ENCODE results near the gene PARP11. TPM values are rescaled to one million over a fixed set of nuclear protein-coding genes. Genes with fewer than 3 reads are reported as not detected.
A peak's percentile ranks its signal among the peaks of the same experiment; 100 is the strongest.

PARP11 gene
- total and polyA plus RNA-seq, 2 of the 8 experiments (the other 6 are each of a cell fraction or from before 2014, with no cell fraction given): 4.2 to 13.3 TPM

GRCh38 chr12:3833670-3834310 lies 39.4 kb downstream of the PARP11 start:
- Histone ChIP-seq H3K9ac (replicated peaks in 1 of 4; ENCODE audit: extremely low read depth in 1 of 4, low read depth in 3 of 4, low read length in 3 of 4) (no peak overlapping the region), H2AK5ac (ENCODE audit: low read depth, low read length) (no peak overlapping the region), H4K20me1 (replicated peaks in 1 of 2; ENCODE audit: control insufficient read depth in 1 of 2, insufficient read depth in 2 of 2, low read length in 2 of 2) (no peaks in the 10 kb centered on the region), H3K79me2 (ENCODE audit: control insufficient read depth in 1 of 2, insufficient read depth in 2 of 2, low read length in 2 of 2) (peaks cover 0 to 14% of the 10 kb centered on the region in 2 experiments; a peak in 1 of 4 replicates), H3K79me1 (ENCODE audit: low read depth, low read length) (no peaks in the 10 kb centered on the region), H3K4me2 (ENCODE audit: insufficient read depth in 1 of 2, low read depth in 2 of 2, low read length in 2 of 2) (no peak overlapping the region), H4K8ac (ENCODE audit: extremely low read depth, insufficient read depth, low read length) (no peak overlapping the region), H3K23me2 (ENCODE audit: low read depth, low read length) (no peaks in the 10 kb centered on the region), H3K14ac (ENCODE audit: insufficient read length) (no peak overlapping the region), H2BK120ac (replicated peaks; ENCODE audit: low read depth, low read length) (no peak overlapping the region), H3K4ac (replicated peaks; ENCODE audit: insufficient read length, low read depth, low read length) (no peak overlapping the region), H3K18ac (ENCODE audit: extremely low read depth, low read length) (no peak overlapping the region), H3K27ac (ENCODE audit: low read depth, low read length) (no peak overlapping the region), H2BK15ac (ENCODE audit: low read length) (no peak overlapping the region), H3K23ac (ENCODE audit: insufficient read length) (no peak overlapping the region), H3K4me3 (ENCODE audit: extremely low read depth in 1 of 4, insufficient read depth in 2 of 4, low read depth in 3 of 4, low read length in 4 of 4) (no peak overlapping the region), H3K4me1 (replicated peaks in 1 of 4; ENCODE audit: control insufficient read depth in 3 of 4, insufficient read depth in 4 of 4, low read length in 3 of 4) (peaks cover 0 to 7% (median 2%) of the 10 kb centered on the region in 4 experiments; a peak in 5 of 7 replicates), H4K91ac (replicated peaks; ENCODE audit: insufficient read length, low read length) (no peak overlapping the region), H2AFZ (ENCODE audit: low read length) (no peak overlapping the region), H3K56ac (replicated peaks; ENCODE audit: insufficient read length, low read depth, low read length) (no peak overlapping the region), H3K9me3 (ENCODE audit: insufficient read depth in 2 of 2, low read depth in 1 of 2, low read length in 1 of 2) (peaks cover 0 to 2% of the 10 kb centered on the region in 2 experiments; a peak in 1 of 4 replicates), H3K36me3 (ENCODE audit: control insufficient read depth in 2 of 4, insufficient read depth in 4 of 4, low read length in 3 of 4) (peaks cover 0 to 2% (median 0%) of the 10 kb centered on the region in 4 experiments; a peak in 1 of 8 replicates), H2BK20ac (ENCODE audit: low read length) (no peak overlapping the region), H2BK12ac (ENCODE audit: low read depth, low read length) (no peak overlapping the region), H3K27me3 (replicated peaks in 1 of 4; ENCODE audit: control insufficient read depth in 3 of 4, extremely low read depth in 1 of 4, insufficient read depth in 3 of 4, low read length in 3 of 4) (no peaks in the 10 kb centered on the region), H2BK5ac (ENCODE audit: low read depth, low read length) (no peak overlapping the region), H4K5ac (ENCODE audit: insufficient read length, low read depth, low read length) (no peak overlapping the region)
- POLR2A ChIA-PET (ENCODE audit: partially characterized antibody): interaction anchor here (0.6 kb wide), 2 partner anchors 17 to 358 kb away, joined by 3 read pairs; no protein-coding TSS in a partner anchor
- CTCF ChIA-PET (ENCODE audit: partially characterized antibody): interaction anchor here (0.6 to 2.7 kb wide), 15 partner anchors 8 to 533 kb away, joined by 3 to 15 read pairs (median 3); no protein-coding TSS in a partner anchor
- TF ChIP-seq CTCF (IDR thresholded peaks at IDR 0.05; ENCODE audit: control extremely low read depth in 1 of 3, insufficient read depth in 1 of 3, low read depth in 1 of 3, low read length in 3 of 3) (peak; percentile 17 to 32 (median 19); a peak in 3 of 4 replicates), RAD21 (IDR thresholded peaks at IDR 0.05 in 1 of 2, conservative IDR thresholded peaks at IDR 0.05 in 1 of 2; ENCODE audit: low read depth in 2 of 2, low read length in 2 of 2) (peak; percentile 35 to 37), EP300 (IDR thresholded peaks at IDR 0.05; ENCODE audit: borderline replicate concordance in 1 of 2, low read depth in 2 of 2, low read length in 2 of 2) (no peak), CEBPB (IDR thresholded peaks at IDR 0.05; ENCODE audit: low read depth, low read length) (no peak)
- DNase-seq (ENCODE audit: low read depth in 1 of 2, low spot score in 2 of 2): no peak
- FAIRE-seq: no peak
- WGBS, 2 experiments (ENCODE audit: extremely low coverage in 1 of 2, insufficient coverage in 1 of 2, insufficient read length in 1 of 2, insufficient replicate concordance in 2 of 2, low coverage in 1 of 2, low lambda C conversion rate in 2 of 2, missing lambda C conversion rate in 1 of 2): 65% methylated on average over 6 of the region's 6 CpGs; no CpG with 5 or more reads in 1 of the 2 experiments
